SK-N-MC (cell line): ENCODE results near the gene MACF1.

Experiments used
- EZH2 ChIP-seq: fragments of 200-600 bp; sonication (generic); IDR thresholded peaks from one replicate; pipeline ENCODE4 v1.6.1; 2017; ENCODE audit warnings: antibody characterized with exemption
- POLR2AphosphoS5 ChIP-seq: IDR thresholded peaks from 2 replicates; pipeline ENCODE4 v1.6.1; 2012; ENCODE audit warnings: mild to moderate bottlenecking, low read depth, low read length, borderline replicate concordance

GRCh38 chr1:39236971-39237370 lies 32.5 kb downstream of the MACF1 start:
- TF ChIP-seq POLR2AphosphoS5 (no peak), EZH2 (no peak)
